Activated CD8-positive, alpha-beta T cell treated with anti-CD3 and anti-CD28 coated beads for 36 hours (primary cell): ENCODE measurements around the gene SMIM11. TPM values are rescaled to one million over a fixed set of nuclear protein-coding genes. Genes with fewer than 3 reads are reported as not detected.

Experiments used
- ATAC-seq: fragments of 200-7000 bp; cut with Tn5 transposase; one replicate; pipeline ENCODE4 v1.10.0; 2021; ENCODE audit warnings: mild to moderate bottlenecking, moderate library complexity
- CTCF ChIA-PET: fragments of 350-600 bp; sonication (Branson Sonifier 250); formaldehyde crosslinking; loops from one replicate; lab custom pipeline; 2021; ENCODE audit warnings: antibody characterized with exemption; lab: Charles Lee
- POLR2A ChIA-PET: fragments of 350-600 bp; sonication (Branson Sonifier 250); formaldehyde crosslinking; loops from one replicate; lab custom pipeline; 2021; ENCODE audit warnings: antibody characterized with exemption; lab: Charles Lee
- DNase-seq: peaks from one replicate; pipeline ENCODE4 v3.0.0-alpha.2; 2020
- H3K27ac Mint-ChIP-seq: one replicate; pipeline ENCODE4 v1.8.0; 2021; ENCODE audit warnings: mild to moderate bottlenecking, mixed read lengths
- H3K27me3 Mint-ChIP-seq: one replicate; pipeline ENCODE4 v1.8.0; 2021; ENCODE audit warnings: mixed read lengths
- H3K36me3 Mint-ChIP-seq: one replicate; pipeline ENCODE4 v1.8.0; 2021; ENCODE audit warnings: low read depth, mixed read lengths
- H3K4me1 Mint-ChIP-seq: one replicate; pipeline ENCODE4 v1.8.0; 2021; ENCODE audit warnings: low read depth, mixed read lengths
- H3K4me3 Mint-ChIP-seq: one replicate; pipeline ENCODE4 v1.8.0; 2021; ENCODE audit warnings: mild to moderate bottlenecking, moderate library complexity, mixed read lengths
- H3K9me3 Mint-ChIP-seq: one replicate; pipeline ENCODE4 v1.8.0; 2021; ENCODE audit warnings: mixed read lengths
- intact Hi-C: fragments of 100-400 bp; cut with micrococcal nuclease; formaldehyde crosslinking; loops from one replicate; pipeline ENCODE4 v1.10.0; 2022
- total RNA-seq, 2 experiments: library from RNA; stranded (reverse); gene quantifications; one replicate each; pipeline ENCODE4 v1.2.3, GENCODE V29; 2021
- TF ChIP-seq, protein P1 (sequence below): fragments of 200-600 bp; IDR thresholded peaks from one replicate; pipeline ENCODE4 v1.8.0; 2022; ENCODE audit warnings: antibody characterized with exemption, mild to moderate bottlenecking

SMIM11 gene
- total RNA-seq, 2 experiments from 2014 or later: 5.2 to 7.5 TPM

GRCh38 chr21:34335316-34335715, 40.0 kb upstream of the SMIM11 start:
- H3K27ac Mint-ChIP-seq: no peak overlapping the region
- H3K27me3 Mint-ChIP-seq: peaks cover 2% of the 10 kb centered on the region
- ChIA-PET CTCF (interaction anchor here (1.0 to 7.6 kb wide), 2 partner anchors 13 to 27 kb away, joined by 3 to 38 read pairs; no protein-coding TSS in a partner anchor), POLR2A (no interaction called here)
- intact Hi-C loops: no loop called here
- DNase-seq (no peak), ATAC-seq (no peak)
- no peaks in the 10 kb centered on the region for H3K9me3 Mint-ChIP-seq
- TF ChIP-seq, protein P1, sequence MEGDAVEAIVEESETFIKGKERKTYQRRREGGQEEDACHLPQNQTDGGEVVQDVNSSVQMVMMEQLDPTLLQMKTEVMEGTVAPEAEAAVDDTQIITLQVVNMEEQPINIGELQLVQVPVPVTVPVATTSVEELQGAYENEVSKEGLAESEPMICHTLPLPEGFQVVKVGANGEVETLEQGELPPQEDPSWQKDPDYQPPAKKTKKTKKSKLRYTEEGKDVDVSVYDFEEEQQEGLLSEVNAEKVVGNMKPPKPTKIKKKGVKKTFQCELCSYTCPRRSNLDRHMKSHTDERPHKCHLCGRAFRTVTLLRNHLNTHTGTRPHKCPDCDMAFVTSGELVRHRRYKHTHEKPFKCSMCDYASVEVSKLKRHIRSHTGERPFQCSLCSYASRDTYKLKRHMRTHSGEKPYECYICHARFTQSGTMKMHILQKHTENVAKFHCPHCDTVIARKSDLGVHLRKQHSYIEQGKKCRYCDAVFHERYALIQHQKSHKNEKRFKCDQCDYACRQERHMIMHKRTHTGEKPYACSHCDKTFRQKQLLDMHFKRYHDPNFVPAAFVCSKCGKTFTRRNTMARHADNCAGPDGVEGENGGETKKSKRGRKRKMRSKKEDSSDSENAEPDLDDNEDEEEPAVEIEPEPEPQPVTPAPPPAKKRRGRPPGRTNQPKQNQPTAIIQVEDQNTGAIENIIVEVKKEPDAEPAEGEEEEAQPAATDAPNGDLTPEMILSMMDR: no peak
- H3K36me3 Mint-ChIP-seq: no peaks in the 10 kb centered on the region
- peaks cover 8% of the 10 kb centered on the region for H3K4me1 Mint-ChIP-seq
- no peak overlapping the region for H3K4me3 Mint-ChIP-seq

DNA sequence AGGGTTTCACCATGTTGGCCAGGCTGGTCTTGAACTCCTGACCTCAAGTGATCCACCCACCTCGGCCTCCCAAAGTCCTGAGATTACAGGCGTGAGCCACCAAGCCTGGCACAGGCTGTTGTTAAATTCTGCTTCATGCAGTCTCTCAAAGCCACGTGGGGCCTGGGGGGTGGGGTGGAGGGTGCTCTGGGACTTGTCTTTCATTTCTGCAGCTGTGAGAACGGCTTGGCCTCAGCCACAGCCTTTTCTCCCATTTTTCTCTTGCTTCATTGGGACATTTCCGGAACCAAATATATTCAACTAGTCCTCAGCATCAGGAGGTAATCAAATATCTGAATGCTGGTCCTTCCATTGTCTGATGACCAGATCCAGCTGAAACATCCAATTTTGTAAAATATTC, 39.1 kb upstream of the SMIM11 start:
- Mint-ChIP-seq H3K4me3 (no peak overlapping the region), H3K9me3 (no peaks in the 10 kb centered on the region), H3K36me3 (no peaks in the 10 kb centered on the region), H3K27me3 (peaks cover 2% of the 10 kb centered on the region), H3K4me1 (peaks cover 11% of the 10 kb centered on the region), H3K27ac (no peak overlapping the region)
- CTCF ChIA-PET: interaction anchor here (7.6 kb wide), 1 partner anchor 12 kb away, joined by 38 read pairs; no protein-coding TSS in a partner anchor
- DNase-seq: no peak
- TF ChIP-seq, protein P1: no peak
- intact Hi-C loops: no loop called here
- POLR2A ChIA-PET: no interaction called here
- no peak for ATAC-seq

- POLR2A ChIA-PET: no interaction called here
- no peaks in the 10 kb centered on the region for H3K9me3 Mint-ChIP-seq
- peaks cover 11% of the 10 kb centered on the region for H3K4me1 Mint-ChIP-seq
- H3K27me3 Mint-ChIP-seq: peaks cover 2% of the 10 kb centered on the region
- intact Hi-C loops: no loop called here
- CTCF ChIA-PET: interaction anchor here (7.6 kb wide), 1 partner anchor 11 kb away, joined by 38 read pairs; no protein-coding TSS in a partner anchor
- DNase-seq (no peak), ATAC-seq (no peak)
- TF ChIP-seq, protein P1: no peak
- H3K27ac Mint-ChIP-seq: no peak overlapping the region
- H3K4me3 Mint-ChIP-seq: no peak overlapping the region
- H3K36me3 Mint-ChIP-seq: no peaks in the 10 kb centered on the region
Measured at GRCh38 chr21:34336756-34337391, 38.4 kb upstream of the SMIM11 start.

DNA sequence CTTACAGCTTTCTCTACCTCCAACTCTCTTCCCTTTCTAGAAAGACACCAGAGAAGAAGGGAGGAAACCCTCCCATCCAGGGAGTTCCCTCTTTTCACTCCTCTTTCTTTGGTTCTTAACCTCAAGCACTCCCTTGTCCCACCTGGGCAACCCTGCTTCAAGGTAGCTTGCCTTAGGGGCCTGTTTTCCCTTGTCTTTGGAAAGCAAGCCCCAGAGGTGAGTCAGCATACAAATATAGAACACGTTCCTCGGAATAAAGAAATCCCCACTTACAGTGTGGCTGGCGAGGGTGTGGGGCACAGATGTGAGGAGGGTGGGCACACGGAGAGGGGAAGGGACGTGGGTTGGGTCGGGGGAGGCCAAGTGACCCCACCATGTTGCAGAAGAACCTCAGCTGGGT, 37.6 kb upstream of the SMIM11 start:
- intact Hi-C loops: no loop called here
- no peaks in the 10 kb centered on the region for H3K36me3 Mint-ChIP-seq
- no peak overlapping the region for H3K4me3 Mint-ChIP-seq
- ATAC-seq (no peak), DNase-seq (no peak)
- no peak overlapping the region for H3K27ac Mint-ChIP-seq
- H3K4me1 Mint-ChIP-seq: peaks cover 11% of the 10 kb centered on the region
- H3K9me3 Mint-ChIP-seq: no peaks in the 10 kb centered on the region
- H3K27me3 Mint-ChIP-seq: peaks cover 2% of the 10 kb centered on the region
- TF ChIP-seq, protein P1: no peak
- POLR2A ChIA-PET: no interaction called here
- CTCF ChIA-PET: interaction anchor here (7.6 kb wide), 1 partner anchor 10 kb away, joined by 38 read pairs; no protein-coding TSS in a partner anchor

DNA sequence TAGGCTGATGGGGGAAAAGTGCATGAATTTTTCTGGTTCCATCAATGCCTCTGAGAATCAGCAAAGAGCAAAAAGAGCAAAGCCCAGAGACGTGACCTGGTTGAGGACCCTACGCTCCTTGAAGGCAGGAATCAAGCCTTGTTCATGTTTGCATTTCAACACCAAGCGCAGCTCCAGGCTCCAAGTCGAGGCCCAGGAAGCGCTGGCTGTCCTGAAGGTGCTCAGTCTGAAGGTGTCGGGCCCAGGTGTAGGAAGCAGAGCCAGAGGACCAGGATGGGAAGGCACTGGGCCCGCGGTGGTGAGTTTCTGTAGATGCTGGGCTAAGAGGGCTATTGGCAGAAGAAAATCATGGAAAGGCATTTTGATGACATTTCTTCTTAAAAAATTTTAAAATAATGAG, 37.1 kb upstream of the SMIM11 start:
- TF ChIP-seq, protein P1: no peak
- intact Hi-C loops: no loop called here
- no peak for ATAC-seq
- DNase-seq: no peak
- POLR2A ChIA-PET: no interaction called here
- H3K27me3 Mint-ChIP-seq: peaks cover 2% of the 10 kb centered on the region
- H3K4me3 Mint-ChIP-seq: no peak overlapping the region
- H3K9me3 Mint-ChIP-seq: no peaks in the 10 kb centered on the region
- no peak overlapping the region for H3K27ac Mint-ChIP-seq
- H3K36me3 Mint-ChIP-seq: no peaks in the 10 kb centered on the region
- peaks cover 11% of the 10 kb centered on the region for H3K4me1 Mint-ChIP-seq
- CTCF ChIA-PET: interaction anchor here (7.6 kb wide), 1 partner anchor 10 kb away, joined by 38 read pairs; no protein-coding TSS in a partner anchor
